ENCODE data around the gene AIFM3. TPM values are rescaled to one million over a fixed set of nuclear protein-coding genes. Genes with fewer than 3 reads are reported as not detected.

AIFM3 gene
- total RNA-seq, 2 experiments from 2014 or later = 0.07 to 0.10 TPM

DNA sequence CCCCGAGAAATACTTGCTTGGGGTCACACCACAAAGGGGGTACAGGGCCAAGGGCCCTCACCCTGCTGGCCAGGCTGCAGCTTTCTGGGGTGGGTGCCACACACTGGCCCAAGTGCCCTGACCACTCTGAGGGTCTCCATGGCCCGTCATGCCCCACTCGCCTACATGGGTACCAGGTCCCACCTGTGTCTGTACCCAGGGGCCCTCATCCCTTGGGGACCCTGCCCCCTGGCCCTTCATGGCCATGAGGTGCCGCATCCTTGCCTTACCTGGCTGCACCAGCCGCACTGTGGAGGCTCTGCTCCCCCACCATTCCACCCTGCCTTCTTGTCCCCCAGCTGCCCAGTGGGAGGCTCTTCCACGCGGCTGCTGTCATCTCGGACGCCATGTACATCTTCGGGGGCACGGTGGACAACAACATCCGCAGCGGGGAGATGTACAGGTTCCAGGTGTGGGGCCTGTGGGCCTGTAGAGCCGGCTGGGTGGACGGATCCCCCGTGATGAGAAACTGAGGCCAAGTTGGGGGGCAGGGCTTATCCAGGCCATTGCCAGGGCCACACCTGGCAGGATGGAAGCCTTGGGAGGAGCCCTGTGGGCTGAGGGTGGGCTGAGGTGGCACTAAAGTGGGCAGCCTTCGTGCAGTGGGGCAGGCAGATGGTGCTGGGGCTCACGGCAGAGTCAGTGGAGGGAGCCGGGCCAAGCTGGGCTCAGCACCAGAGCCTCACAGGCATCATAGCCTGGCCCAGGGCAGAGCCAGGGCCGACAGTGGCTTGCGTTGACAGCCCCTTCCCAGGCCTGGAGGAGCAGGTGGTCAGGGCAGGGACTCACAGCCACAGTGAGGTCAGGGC lies 25.6 kb downstream of the AIFM3 start:
- Mint-ChIP-seq H3K9me3 (no peaks in the 10 kb centered on the region), H3K27me3 (ENCODE audit: low read depth) (no peaks in the 10 kb centered on the region), H3K4me1 (ENCODE audit: low read depth) (peaks cover 6% of the 10 kb centered on the region), H3K27ac (no peak overlapping the region), H3K4me3 (no peak overlapping the region), H3K36me3 (ENCODE audit: low read depth) (peaks cover 8% of the 10 kb centered on the region)
- intact Hi-C loops (cut with micrococcal nuclease) = no loop called here
- CTCF ChIA-PET = no interaction called here
- DNase-seq = no peak

- Mint-ChIP-seq H3K4me1 (ENCODE audit: low read depth) (peaks cover 9% of the 10 kb centered on the region), H3K4me3 (no peak overlapping the region), H3K27ac (no peak overlapping the region), H3K36me3 (ENCODE audit: low read depth) (peaks cover 8% of the 10 kb centered on the region), H3K9me3 (no peaks in the 10 kb centered on the region), H3K27me3 (ENCODE audit: low read depth) (no peaks in the 10 kb centered on the region)
- CTCF ChIA-PET = no interaction called here
- DNase-seq = no peak
- intact Hi-C loops (cut with micrococcal nuclease) = no loop called here
Observed at GRCh38 chr22:20993304-20994127, 26.5 kb downstream of the AIFM3 start.

GRCh38 chr22:20994128-20994901 lies 27.3 kb downstream of the AIFM3 start:
- intact Hi-C loops (cut with micrococcal nuclease) = no loop called here
- peaks cover 8% of the 10 kb centered on the region for H3K36me3 Mint-ChIP-seq (ENCODE audit: low read depth)
- H3K4me1 Mint-ChIP-seq (ENCODE audit: low read depth) = peaks cover 10% of the 10 kb centered on the region
- H3K4me3 Mint-ChIP-seq = no peak overlapping the region
- H3K9me3 Mint-ChIP-seq = no peaks in the 10 kb centered on the region
- CTCF ChIA-PET = no interaction called here
- no peak for DNase-seq
- no peak overlapping the region for H3K27ac Mint-ChIP-seq
- H3K27me3 Mint-ChIP-seq (ENCODE audit: low read depth) = no peaks in the 10 kb centered on the region

- DNase-seq = no peak
- no peak overlapping the region for H3K4me3 Mint-ChIP-seq
- no peak overlapping the region for H3K27ac Mint-ChIP-seq
- intact Hi-C loops (cut with micrococcal nuclease) = no loop called here
- H3K4me1 Mint-ChIP-seq (ENCODE audit: low read depth) = peaks cover 9% of the 10 kb centered on the region
- H3K27me3 Mint-ChIP-seq (ENCODE audit: low read depth) = no peaks in the 10 kb centered on the region
- H3K36me3 Mint-ChIP-seq (ENCODE audit: low read depth) = peaks cover 8% of the 10 kb centered on the region
- CTCF ChIA-PET = no interaction called here
- no peaks in the 10 kb centered on the region for H3K9me3 Mint-ChIP-seq
Observed at GRCh38 chr22:20994902-20995241, 27.8 kb downstream of the AIFM3 start.

- Mint-ChIP-seq H3K27ac (peak overlapping the region; percentile 50), H3K27me3 (ENCODE audit: low read depth) (no peaks in the 10 kb centered on the region), H3K4me3 (no peak overlapping the region), H3K4me1 (ENCODE audit: low read depth) (peaks cover 13% of the 10 kb centered on the region), H3K36me3 (ENCODE audit: low read depth) (peaks cover 9% of the 10 kb centered on the region), H3K9me3 (no peaks in the 10 kb centered on the region)
- no peak for DNase-seq
- intact Hi-C loops (cut with micrococcal nuclease) = no loop called here
- CTCF ChIA-PET = interaction anchor here (0.6 kb wide), 1 partner anchor 458 kb away, joined by 5 read pairs; no protein-coding TSS in a partner anchor
Observed at GRCh38 chr22:20995329-20996030, 28.4 kb downstream of the AIFM3 start.

GRCh38 chr22:20996031-20996410 lies 29.0 kb downstream of the AIFM3 start:
- intact Hi-C loops (cut with micrococcal nuclease) = no loop called here
- Mint-ChIP-seq H3K27me3 (ENCODE audit: low read depth) (no peaks in the 10 kb centered on the region), H3K9me3 (no peaks in the 10 kb centered on the region), H3K36me3 (ENCODE audit: low read depth) (peaks cover 10% of the 10 kb centered on the region), H3K27ac (peak overlapping the region; percentile 27), H3K4me1 (ENCODE audit: low read depth) (peaks cover 15% of the 10 kb centered on the region), H3K4me3 (no peak overlapping the region)
- no peak for DNase-seq
- CTCF ChIA-PET = interaction anchor here (0.6 kb wide), 1 partner anchor 458 kb away, joined by 5 read pairs; no protein-coding TSS in a partner anchor

- CTCF ChIA-PET = no interaction called here
- peaks cover 17% of the 10 kb centered on the region for H3K4me1 Mint-ChIP-seq (ENCODE audit: low read depth)
- peaks cover 13% of the 10 kb centered on the region for H3K36me3 Mint-ChIP-seq (ENCODE audit: low read depth)
- no peak overlapping the region for H3K27ac Mint-ChIP-seq
- no peaks in the 10 kb centered on the region for H3K9me3 Mint-ChIP-seq
- no peak for DNase-seq
- H3K4me3 Mint-ChIP-seq = no peak overlapping the region
- intact Hi-C loops (cut with micrococcal nuclease) = no loop called here
- no peaks in the 10 kb centered on the region for H3K27me3 Mint-ChIP-seq (ENCODE audit: low read depth)
Observed at GRCh38 chr22:20996598-20997535, 29.8 kb downstream of the AIFM3 start.

GRCh38 chr22:20997536-20998257 lies 30.6 kb downstream of the AIFM3 start:
- Mint-ChIP-seq H3K4me3 (no peak overlapping the region), H3K4me1 (ENCODE audit: low read depth) (peaks cover 18% of the 10 kb centered on the region), H3K36me3 (ENCODE audit: low read depth) (peaks cover 13% of the 10 kb centered on the region), H3K27me3 (ENCODE audit: low read depth) (no peaks in the 10 kb centered on the region), H3K27ac (peak overlapping the region; percentile 11), H3K9me3 (no peaks in the 10 kb centered on the region)
- DNase-seq = no peak
- CTCF ChIA-PET = no interaction called here
- intact Hi-C loops (cut with micrococcal nuclease) = no loop called here

DNA sequence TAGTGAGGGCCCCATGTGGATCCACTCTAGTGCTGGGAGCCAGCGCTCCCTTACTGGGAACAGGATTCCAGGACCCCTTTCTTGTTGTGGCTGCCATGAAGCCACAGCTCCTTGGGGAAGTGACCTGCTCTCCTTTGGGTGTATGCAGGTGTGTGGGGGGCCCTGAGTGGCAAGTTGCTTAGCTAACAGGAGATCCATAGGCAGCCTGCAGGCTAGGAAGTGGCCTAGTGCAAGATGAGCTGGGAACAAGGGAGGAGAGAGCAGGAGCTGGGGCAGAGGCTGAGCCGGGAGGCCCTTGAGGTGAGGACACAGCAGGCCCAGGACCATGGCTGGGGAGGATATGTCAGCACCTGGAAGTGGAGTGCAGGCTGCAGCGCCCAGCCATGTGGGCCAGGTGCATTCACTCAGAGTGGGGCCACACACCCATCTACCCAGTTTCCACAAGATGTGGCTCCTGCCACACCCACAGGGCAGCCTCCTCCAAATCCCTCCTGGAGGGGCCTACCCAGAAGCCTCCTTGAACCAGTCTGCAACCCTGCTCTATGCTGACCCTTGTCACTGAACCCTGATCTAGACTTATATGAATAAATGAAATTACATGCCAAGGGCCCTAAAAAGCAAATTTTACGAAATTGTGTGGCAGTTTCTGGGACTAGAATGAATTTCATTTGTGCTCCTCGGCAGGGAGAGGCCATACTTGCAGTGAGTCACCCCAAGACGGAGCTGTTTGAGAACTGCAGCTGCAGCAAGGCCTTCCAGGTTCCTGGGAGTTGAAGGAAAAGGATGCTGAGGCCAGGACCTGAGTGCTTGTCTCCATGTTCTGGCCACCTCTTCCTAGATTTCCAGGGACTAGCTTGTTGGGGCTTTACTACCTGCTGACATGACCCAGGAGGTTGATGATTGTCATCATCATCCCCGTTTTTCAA lies 31.6 kb downstream of the AIFM3 start:
- CTCF ChIA-PET = interaction anchor here (0.7 kb wide), 1 partner anchor 17 kb away, joined by 3 read pairs; the partner anchor contains the start of gene LZTR1
- no peaks in the 10 kb centered on the region for H3K27me3 Mint-ChIP-seq (ENCODE audit: low read depth)
- no peak overlapping the region for H3K4me3 Mint-ChIP-seq
- H3K9me3 Mint-ChIP-seq = no peaks in the 10 kb centered on the region
- no peak for DNase-seq
- intact Hi-C loops (cut with micrococcal nuclease) = no loop called here
- H3K4me1 Mint-ChIP-seq (ENCODE audit: low read depth) = peaks cover 25% of the 10 kb centered on the region
- peak overlapping the region; percentile 11 for H3K27ac Mint-ChIP-seq
- H3K36me3 Mint-ChIP-seq (ENCODE audit: low read depth) = peaks cover 13% of the 10 kb centered on the region

Data from activated naive CD4-positive, alpha-beta T cell treated with anti-CD3 and anti-CD28 coated beads for 36 hours (primary cell).